K562 (cell line): ENCODE measurements around the gene RGS14. TPM values are rescaled to one million over a fixed set of nuclear protein-coding genes. Genes with fewer than 3 reads are reported as not detected.
"Not testable (repeated sequence)": the region's sequence is repeated elsewhere in the genome, so short reads cannot be mapped to it uniquely, and the experiment has no call there.

Experiments
- ATAC-seq: fragments of 200-7000 bp; cut with Tn5 transposase; 3 replicates; pipeline ENCODE4 v1.9.1; 2020; ENCODE audit warnings: moderate library complexity
- BruUV-seq: library from RNA; stranded (reverse); fragments of 400-500 nt; replicated peaks from 2 replicates; lab custom pipeline; 2021; lab: Mats Ljungman, UMichigan
- CTCF ChIA-PET: fragments of 300-600 bp; formaldehyde crosslinking; extraction: SDS; loops from one replicate; lab custom pipeline; 2021; ENCODE audit warnings: low intra/inter-chr PET ratio; lab: Yijun Ruan, JAX
- POLR2A ChIA-PET: fragments of 300-600, 350-650 bp; sonication (Branson Sonifier 250); formaldehyde crosslinking; extraction: SDS; loops from one replicate; lab custom pipeline; 2021; ENCODE audit warnings: antibody characterized with exemption, inconsistent platforms; lab: Yijun Ruan, JAX
- DNase-seq, 4 experiments: peaks; one replicate each; pipeline versions ENCODE4 v3.0.0 to v3.0.0-alpha.2; 2011 to 2018; ENCODE audit warnings: low spot score in 3 of 4, mixed read lengths in 3 of 4; ENCODE audit errors: extremely low read depth in 1 of 4
- FAIRE-seq: peaks from 2 replicates; lab custom pipeline; 2011; peaks lifted over from hg19 to GRCh38; lab: Jason Lieb, UNC
- H2AFZ ChIP-seq: 2 replicates; pipeline ENCODE4 v1.6.0; 2011; ENCODE audit warnings: low read depth, low read length, control low read depth, inconsistent platforms
- H3K27ac ChIP-seq: fragments of 200-600 bp; 3 replicates; pipeline ENCODE4 v1.8.0; 2011; ENCODE audit warnings: low read depth, mild to moderate bottlenecking, control low read depth, inconsistent platforms, low read length, moderate library complexity, mixed read lengths; ENCODE audit errors: extremely low read depth
- H3K27me3 ChIP-seq, 2 experiments: fragments of 300-600 bp in 1 of 2; 2 replicates in 1 of 2; 3 replicates in 1 of 2; pipeline versions ENCODE4 v1.6.0 to v1.8.0; 2011; ENCODE audit warnings: inconsistent platforms in 2 of 2, low read length in 2 of 2, mild to moderate bottlenecking in 1 of 2, mixed read lengths in 1 of 2, moderate library complexity in 1 of 2; ENCODE audit not compliant: control insufficient read depth in 2 of 2, insufficient read depth in 2 of 2
- H3K36me3 ChIP-seq: fragments of 300-600 bp; 3 replicates; pipeline ENCODE4 v1.8.0; 2011; ENCODE audit warnings: mild to moderate bottlenecking, low read length, inconsistent platforms; ENCODE audit not compliant: control insufficient read depth, insufficient read depth
- H3K4me1 ChIP-seq, 2 experiments: fragments of 200-600 bp in 1 of 2; replicated peaks in 1 of 2; 2 replicates in 1 of 2; 3 replicates in 1 of 2; pipeline versions ENCODE4 v1.5.1 to v1.8.0; 2011; ENCODE audit warnings: inconsistent platforms in 2 of 2, low read length in 2 of 2, mild to moderate bottlenecking in 1 of 2, mixed read lengths in 1 of 2, moderate library complexity in 1 of 2; ENCODE audit not compliant: control insufficient read depth in 2 of 2, insufficient read depth in 2 of 2
- H3K4me2 ChIP-seq: 2 replicates; pipeline ENCODE4 v1.6.1; 2011; ENCODE audit warnings: low read length, control low read depth, inconsistent platforms, mixed read lengths; ENCODE audit not compliant: insufficient read depth
- H3K4me3 ChIP-seq: fragments of 200-600 bp; sonication (generic), shearing (Covaris generic); 2 replicates; pipeline ENCODE4 v1.5.1; 2016; ENCODE audit warnings: control low read depth, inconsistent platforms
- H3K79me2 ChIP-seq: fragments of 200-600 bp; 3 replicates; pipeline ENCODE4 v1.8.0; 2011; ENCODE audit warnings: low read length, inconsistent platforms; ENCODE audit not compliant: control insufficient read depth, insufficient read depth
- H3K9ac ChIP-seq, 2 experiments: 2 replicates each; pipeline versions ENCODE4 v1.6.0 to v1.6.1; 2011; ENCODE audit warnings: low read depth in 2 of 2, low read length in 2 of 2, control low read depth in 1 of 2, inconsistent platforms in 1 of 2, mild to moderate bottlenecking in 1 of 2, mixed read lengths in 1 of 2; ENCODE audit not compliant: insufficient read depth in 1 of 2
- H3K9me1 ChIP-seq: one replicate; pipeline ENCODE4 v1.6.0; 2011; ENCODE audit warnings: inconsistent platforms, mild to moderate bottlenecking, low read length, moderate library complexity; ENCODE audit not compliant: control insufficient read depth, insufficient read depth
- H3K9me3 ChIP-seq: replicated peaks from 2 replicates; pipeline ENCODE4 v1.5.1; 2011; ENCODE audit warnings: low read depth, low read length, inconsistent platforms; ENCODE audit not compliant: control insufficient read depth, insufficient read depth
- H4K20me1 ChIP-seq: replicated peaks from 2 replicates; pipeline ENCODE4 v1.6.1; 2011; ENCODE audit warnings: low read length, inconsistent platforms, mixed read lengths; ENCODE audit not compliant: control insufficient read depth, insufficient read depth
- KLF1 ChIP-seq: fragments of 450-650 bp; IDR thresholded peaks from 2 replicates; pipeline ENCODE4 v1.6.1; 2016; ENCODE audit warnings: missing genetic modification characterization, missing compliant biosample characterization
- PRDM10 ChIP-seq: fragments of 450-650 bp; IDR thresholded peaks from 2 replicates; pipeline ENCODE4 v1.6.1; 2018; ENCODE audit not compliant: partially characterized antibody
- ZNF3 ChIP-seq: fragments of 250-450 bp; sonication (Bioruptor Pico); IDR thresholded peaks from 2 replicates; pipeline ENCODE4 v1.5.0; 2021; ENCODE audit warnings: mild to moderate bottlenecking, moderate library complexity
- WGBS: fragments of 100-300 bp; shearing (Covaris generic); methylation state at CpG from one replicate; pipeline ENCODE4 v1.1.6; 2016; ENCODE audit warnings: low coverage, mixed read lengths; ENCODE audit not compliant: insufficient coverage; ENCODE audit errors: missing lambda C conversion rate; 5-methylcytosine and 5-hydroxymethylcytosine counted together
- in situ Hi-C: fragments of 300-500 bp; cut with MboI; formaldehyde crosslinking; loops from 4 replicates; pipeline ENCODE4 v1.15.0; 2018; ENCODE audit warnings: inconsistent platforms, mixed read lengths
- intact Hi-C: fragments of 100-400 bp; cut with micrococcal nuclease; formaldehyde crosslinking; loops from 2 replicates; pipeline ENCODE4 v1.14.2; 2022
- polyA plus RNA-seq, 8 experiments: library from polyadenylated mRNA; depleted of rRNA in 4 of 8; stranded (reverse) in 5 of 8; unstranded in 3 of 8; fragments of >200 nt; fragmentation: Nextera tagmentation in 2 of 8; fragmentation: Illumina TruSeq in 1 of 8; extraction: Ambion mirVana in 2 of 8; extraction: Trizol in 1 of 8; gene quantifications; 2 replicates each; pipeline versions ENCODE4 v1.2.1 to v1.2.3, GENCODE V29; 2011 to 2014; ENCODE audit warnings: inconsistent platforms in 1 of 8, missing spikeins in 1 of 8
- total RNA-seq, 7 experiments: library from RNA; depleted of rRNA in 6 of 7; stranded (reverse); fragments of >200 nt in 6 of 7; fragmentation: Illumina TruSeq in 2 of 7; extraction: Trizol in 2 of 7; gene quantifications; 2 replicates each; pipeline versions ENCODE4 v1.2.1 to v1.2.3, GENCODE V29; 2011 to 2021; ENCODE audit warnings: low replicate concordance in 1 of 7

Gene RGS14
- total and polyA plus RNA-seq, 9 of the 15 experiments (the other 6 are each of a cell fraction or from before 2014, with no cell fraction given) = 0.28 to 75.9 (median 34.5) TPM

GRCh38 chr5:177339107-177339638 is 18.6 kb upstream of the RGS14 start:
- BruUV-seq = no TSS peak
- H3K9me1 ChIP-seq = no peaks in the 10 kb centered on the region
- peaks cover 84% of the 10 kb centered on the region for H3K36me3 ChIP-seq
- H4K20me1 ChIP-seq = 0 out of 2 replicates have a peak, but pooled peaks cover 8% of the 10 kb centered on the region
- H3K4me3 ChIP-seq = no peak overlapping the region
- ChIA-PET CTCF (no interaction called here), POLR2A (interaction anchor here (0.6 to 1.4 kb wide), 2 partner anchors 12 to 13 kb away, joined by 3 to 4 read pairs; partner anchors contain the start of gene LMAN2)
- H3K27me3 ChIP-seq = no peaks in the 10 kb centered on the region
- H3K27ac ChIP-seq = no peak overlapping the region
- in situ Hi-C loops (no loop called here), intact Hi-C loops (no loop called here)
- no peak for FAIRE-seq
- no peaks in the 10 kb centered on the region for H3K4me1 ChIP-seq
- ATAC-seq = no peak
- H3K9me3 ChIP-seq = no peaks in the 10 kb centered on the region
- TF ChIP-seq ZNF3 (no peak), PRDM10 (no peak), KLF1 (tag) (no peak)
- no peak overlapping the region for H2AFZ ChIP-seq
- H3K9ac ChIP-seq = no peak overlapping the region
- H3K4me2 ChIP-seq = no peak overlapping the region
- no peak for DNase-seq
- WGBS = 86% methylated on average over 11 of the region's 11 CpGs
- peaks cover 33% of the 10 kb centered on the region for H3K79me2 ChIP-seq

- H3K9ac ChIP-seq, ATAC-seq, H3K4me2 ChIP-seq, H3K9me3 ChIP-seq, BruUV-seq, in situ Hi-C loops, H4K20me1 ChIP-seq, CTCF ChIA-PET, FAIRE-seq, POLR2A ChIA-PET, H3K4me1 ChIP-seq, intact Hi-C loops, DNase-seq, H3K27ac ChIP-seq, H3K27me3 ChIP-seq, H3K9me1 ChIP-seq, H3K4me3 ChIP-seq, H2AFZ ChIP-seq: not testable (repeated sequence)
- H3K36me3 ChIP-seq = peaks cover 74% of the 10 kb centered on the region
- WGBS = 95% methylated on average over 9 of the region's 14 CpGs
- peaks cover 62% of the 10 kb centered on the region for H3K79me2 ChIP-seq
Observed at GRCh38 chr5:177343000-177343399, 14.7 kb upstream of the RGS14 start.
